Spleen (tissue), 7 donors: ENCODE measurements around the gene CERT1.
"Not testable (repeated sequence)": the region's sequence is repeated elsewhere in the genome, so short reads cannot be mapped to it uniquely, and the experiment has no call there.

Experiments
- POLR2A ChIP-seq, 3 donors: fragments of 450-650 bp; IDR thresholded peaks; one replicate each; pipeline ENCODE4 v1.5.1; 2017; ENCODE audit warnings: antibody characterized with exemption in 3 of 3, mild to moderate bottlenecking in 1 of 3
- POLR2AphosphoS5 ChIP-seq, 3 donors: sonication (generic); formaldehyde crosslinking; IDR thresholded peaks; one replicate each; pipeline ENCODE4 v1.5.1; 2017; ENCODE audit warnings: antibody characterized with exemption in 3 of 3
- TF ChIP-seq, protein P1 (sequence below), 11 experiments: fragments of 200-600 bp in 7 of 11; fragments of 450-650 bp in 4 of 11; sonication (generic) in 4 of 11; IDR thresholded peaks in 8 of 11; conservative IDR thresholded peaks in 3 of 11; 1 replicate in 7 of 11; 2 replicates in 4 of 11; pipeline versions ENCODE4 v1.4.0 to v1.8.0; 2016 to 2021; ENCODE audit warnings: antibody characterized with exemption in 11 of 11, inconsistent platforms in 4 of 11, mild to moderate bottlenecking in 1 of 11
- donor health status: DM: no; HTN: no; CAD: no; lungs with moderate emphysema.
- donor health status: DM: no; HTN: no; CAD: no.
- donor health status: DM: no; HTN: no; CAD: no.

DNA sequence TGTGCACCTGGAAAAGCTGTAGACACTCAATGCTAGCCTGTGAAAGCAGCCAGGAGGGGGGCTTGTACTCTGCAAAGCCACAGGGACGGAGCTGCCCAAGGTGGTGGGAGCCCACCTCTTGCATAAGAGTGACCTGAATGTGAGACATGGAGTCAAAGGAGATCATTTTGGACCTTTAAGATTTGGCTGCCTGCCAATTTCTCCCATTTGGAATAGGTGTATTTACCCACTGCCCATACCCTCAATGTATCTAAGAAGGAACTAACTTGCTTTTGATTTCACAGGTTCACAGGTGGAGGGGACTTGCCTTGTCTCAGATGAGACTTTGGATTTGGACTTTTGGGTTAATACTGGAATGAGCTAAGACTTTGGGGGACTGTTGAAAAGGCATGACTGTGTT is 12.6 kb downstream of the CERT1 start:
- TF ChIP-seq, protein P1, sequence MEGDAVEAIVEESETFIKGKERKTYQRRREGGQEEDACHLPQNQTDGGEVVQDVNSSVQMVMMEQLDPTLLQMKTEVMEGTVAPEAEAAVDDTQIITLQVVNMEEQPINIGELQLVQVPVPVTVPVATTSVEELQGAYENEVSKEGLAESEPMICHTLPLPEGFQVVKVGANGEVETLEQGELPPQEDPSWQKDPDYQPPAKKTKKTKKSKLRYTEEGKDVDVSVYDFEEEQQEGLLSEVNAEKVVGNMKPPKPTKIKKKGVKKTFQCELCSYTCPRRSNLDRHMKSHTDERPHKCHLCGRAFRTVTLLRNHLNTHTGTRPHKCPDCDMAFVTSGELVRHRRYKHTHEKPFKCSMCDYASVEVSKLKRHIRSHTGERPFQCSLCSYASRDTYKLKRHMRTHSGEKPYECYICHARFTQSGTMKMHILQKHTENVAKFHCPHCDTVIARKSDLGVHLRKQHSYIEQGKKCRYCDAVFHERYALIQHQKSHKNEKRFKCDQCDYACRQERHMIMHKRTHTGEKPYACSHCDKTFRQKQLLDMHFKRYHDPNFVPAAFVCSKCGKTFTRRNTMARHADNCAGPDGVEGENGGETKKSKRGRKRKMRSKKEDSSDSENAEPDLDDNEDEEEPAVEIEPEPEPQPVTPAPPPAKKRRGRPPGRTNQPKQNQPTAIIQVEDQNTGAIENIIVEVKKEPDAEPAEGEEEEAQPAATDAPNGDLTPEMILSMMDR (IDR thresholded peaks at IDR 0.05 in 8 of 11, conservative IDR thresholded peaks at IDR 0.05 in 3 of 11), result not testable (repeated sequence)
- not testable (repeated sequence) for TF ChIP-seq POLR2AphosphoS5, POLR2A (IDR thresholded peaks at IDR 0.05)
